Neuronal stem cell (in vitro differentiated cells): ENCODE results near the gene RFLNA.

Experiments used
- DNase-seq: peaks from one replicate; pipeline ENCODE4 v3.0.0-alpha.2; 2013; ENCODE audit warnings: low spot score
- H2AFZ ChIP-seq: one replicate; pipeline ENCODE4 v1.6.1; 2013; ENCODE audit warnings: mild to moderate bottlenecking, low read length, inconsistent platforms
- H2AK5ac ChIP-seq: 2 replicates; pipeline ENCODE4 v1.6.1; 2013; ENCODE audit warnings: low read depth, mild to moderate bottlenecking, inconsistent platforms, low read length, moderate library complexity, mixed read lengths
- H2BK120ac ChIP-seq: 2 replicates; pipeline ENCODE4 v1.6.1; 2013; ENCODE audit warnings: low read depth, mild to moderate bottlenecking, inconsistent platforms, low read length, moderate library complexity, mixed read lengths
- H2BK12ac ChIP-seq: one replicate; pipeline ENCODE4 v1.6.1; 2013; ENCODE audit warnings: low read length, inconsistent platforms
- H2BK15ac ChIP-seq: 2 replicates; pipeline ENCODE4 v1.6.1; 2013; ENCODE audit warnings: mild to moderate bottlenecking, low read length, inconsistent platforms, mixed read lengths
- H2BK5ac ChIP-seq: one replicate; pipeline ENCODE4 v1.6.1; 2013; ENCODE audit warnings: inconsistent platforms, mild to moderate bottlenecking, low read length, moderate library complexity
- H3K14ac ChIP-seq: one replicate; pipeline ENCODE4 v1.6.1; 2013; ENCODE audit warnings: low read length, inconsistent platforms
- H3K18ac ChIP-seq: 2 replicates; pipeline ENCODE4 v1.6.1; 2013; ENCODE audit warnings: low read length, inconsistent platforms
- H3K23ac ChIP-seq: 2 replicates; pipeline ENCODE4 v1.6.1; 2013; ENCODE audit warnings: low read depth, mild to moderate bottlenecking, mixed read lengths, low read length, inconsistent platforms; ENCODE audit not compliant: poor library complexity
- H3K27ac ChIP-seq: replicated peaks from 3 replicates; pipeline ENCODE4 v1.5.1; 2013; ENCODE audit warnings: low read length, inconsistent platforms
- H3K27me3 ChIP-seq, 3 experiments: 2 replicates each; pipeline ENCODE4 v1.6.1; 2013; ENCODE audit warnings: low read length in 3 of 3, mild to moderate bottlenecking in 2 of 3, inconsistent platforms in 1 of 3, low read depth in 1 of 3, mixed read lengths in 1 of 3, moderate library complexity in 1 of 3; ENCODE audit not compliant: control insufficient read depth in 3 of 3, insufficient read depth in 3 of 3
- H3K36me3 ChIP-seq, 2 donors: replicated peaks in 1 of 2; 2 replicates each; pipeline ENCODE4 v1.6.1; 2013; ENCODE audit warnings: low read length in 2 of 2; ENCODE audit not compliant: control insufficient read depth in 2 of 2, insufficient read depth in 2 of 2
- H3K4ac ChIP-seq: 2 replicates; pipeline ENCODE4 v1.6.1; 2013; ENCODE audit warnings: inconsistent platforms, mild to moderate bottlenecking, low read length, moderate library complexity
- H3K4me1 ChIP-seq, 2 donors: 1 replicate in 1 of 2; 2 replicates in 1 of 2; pipeline ENCODE4 v1.6.1; 2013; ENCODE audit warnings: low read length in 2 of 2, low read depth in 1 of 2; ENCODE audit not compliant: control insufficient read depth in 2 of 2, insufficient read depth in 1 of 2
- H3K4me2 ChIP-seq: one replicate; pipeline ENCODE4 v1.6.1; 2013; ENCODE audit warnings: mild to moderate bottlenecking, low read length, inconsistent platforms; ENCODE audit not compliant: insufficient read depth, poor library complexity, severe bottlenecking
- H3K4me3 ChIP-seq, 2 donors: 2 replicates each; pipeline ENCODE4 v1.5.1; 2013; ENCODE audit warnings: low read length in 2 of 2, mild to moderate bottlenecking in 2 of 2, inconsistent platforms in 1 of 2, moderate library complexity in 1 of 2
- H3K79me1 ChIP-seq: one replicate; pipeline ENCODE4 v1.6.1; 2013; ENCODE audit warnings: low read depth, mild to moderate bottlenecking, inconsistent platforms, low read length, moderate library complexity
- H3K9ac ChIP-seq: one replicate; pipeline ENCODE4 v1.6.1; 2013; ENCODE audit warnings: mild to moderate bottlenecking, low read depth, low read length, inconsistent platforms; ENCODE audit not compliant: poor library complexity
- H3K9me3 ChIP-seq, 2 donors: replicated peaks in 1 of 2; 2 replicates each; pipeline versions ENCODE3 to v1.6.1; 2013; ENCODE audit warnings: low read length in 2 of 2, mild to moderate bottlenecking in 2 of 2, inconsistent platforms in 1 of 2, low read depth in 1 of 2, mixed read lengths in 1 of 2, moderate library complexity in 1 of 2; ENCODE audit not compliant: control insufficient read depth in 2 of 2, insufficient read depth in 1 of 2
- H4K8ac ChIP-seq: one replicate; pipeline ENCODE4 v1.6.1; 2013; ENCODE audit warnings: low read depth, mild to moderate bottlenecking, inconsistent platforms, low read length, moderate library complexity
- H4K91ac ChIP-seq: one replicate; pipeline ENCODE4 v1.6.1; 2013; ENCODE audit warnings: low read length, low read depth, mild to moderate bottlenecking, inconsistent platforms; ENCODE audit not compliant: poor library complexity
- WGBS, 2 donors: extraction: QIAGEN DNeasy Blood & Tissue Kit; methylation state at CpG; one replicate each; pipeline ENCODE4 v1.1.7; 2013; ENCODE audit warnings: missing lambda C conversion rate in 2 of 2, mixed read lengths in 1 of 2; ENCODE audit not compliant: insufficient read length in 2 of 2, insufficient replicate concordance in 1 of 2; ENCODE audit errors: extremely low coverage in 2 of 2; 5-methylcytosine and 5-hydroxymethylcytosine counted together

RFLNA gene

GRCh38 chr12:124338876-124339603 is 44.1 kb downstream of the RFLNA start:
- H3K9ac ChIP-seq, result no peak overlapping the region
- H3K27me3 ChIP-seq, result no peaks in the 10 kb centered on the region
- WGBS, 2 donors, result 100% methylated on average over 1 of the region's 3 CpGs; no CpG with 5 or more reads in 1 of the 2 donors
- no peak overlapping the region for H3K4me2 ChIP-seq
- H3K18ac ChIP-seq, result no peak overlapping the region
- peaks cover 5% of the 10 kb centered on the region for H3K79me1 ChIP-seq
- H4K8ac ChIP-seq, result no peak overlapping the region
- H2BK5ac ChIP-seq, result no peak overlapping the region
- H2AFZ ChIP-seq, result no peak overlapping the region
- H2BK12ac ChIP-seq, result no peak overlapping the region
- no peak overlapping the region for H2BK15ac ChIP-seq
- H3K27ac ChIP-seq, result no peak overlapping the region
- H3K14ac ChIP-seq, result no peak overlapping the region
- H4K91ac ChIP-seq, result no peak overlapping the region
- H2BK120ac ChIP-seq, result no peak overlapping the region
- H3K4ac ChIP-seq, result no peak overlapping the region
- DNase-seq, result no peak
- H3K23ac ChIP-seq, result no peak overlapping the region
- H3K36me3 ChIP-seq, result peaks cover 36 to 66% of the 10 kb centered on the region in 2 donors
- H3K4me1 ChIP-seq, result peaks cover 6 to 13% of the 10 kb centered on the region in 2 donors
- no peak overlapping the region for H2AK5ac ChIP-seq
- peaks cover 0 to 3% of the 10 kb centered on the region in 2 donors for H3K9me3 ChIP-seq
- H3K4me3 ChIP-seq, result no peak overlapping the region

- Histone ChIP-seq H2BK120ac (no peak overlapping the region), H4K8ac (peak overlapping the region; percentile 17), H2BK15ac (no peak overlapping the region), H2BK12ac (no peak overlapping the region), H3K79me1 (peaks cover 5% of the 10 kb centered on the region), H3K27ac (no peak overlapping the region), H2AK5ac (no peak overlapping the region), H3K14ac (no peak overlapping the region), H3K9me3 (peaks cover 0 to 3% of the 10 kb centered on the region in 2 donors), H3K4me1 (peaks cover 1 to 8% of the 10 kb centered on the region in 2 donors), H3K9ac (no peak overlapping the region), H3K23ac (peak overlapping the region; percentile 43), H3K4me2 (no peak overlapping the region), H2BK5ac (no peak overlapping the region), H3K4ac (no peak overlapping the region), H3K4me3 (no peak overlapping the region), H3K18ac (peak overlapping the region; percentile 28), H2AFZ (no peak overlapping the region), H4K91ac (no peak overlapping the region), H3K27me3 (no peaks in the 10 kb centered on the region), H3K36me3 (peaks cover 39 to 63% of the 10 kb centered on the region in 2 donors)
- no CpG with 5 or more reads among the region's 42 CpGs for WGBS, 2 donors
- no peak for DNase-seq
Measured at GRCh38 chr12:124340080-124340900, 45.4 kb downstream of the RFLNA start.

- no peak overlapping the region for H2BK15ac ChIP-seq
- peak overlapping the region; percentile 65 for H4K8ac ChIP-seq
- H3K27me3 ChIP-seq, result no peaks in the 10 kb centered on the region
- H4K91ac ChIP-seq, result peak overlapping the region; percentile 92
- no peak overlapping the region for H2AFZ ChIP-seq
- peaks cover 41 to 63% of the 10 kb centered on the region in 2 donors for H3K36me3 ChIP-seq
- no peak overlapping the region for H3K27ac ChIP-seq
- H3K4me1 ChIP-seq, result peaks cover 0 to 3% of the 10 kb centered on the region in 2 donors
- WGBS, 2 donors, result no CpG with 5 or more reads among the region's 27 CpGs
- H3K4me2 ChIP-seq, result no peak overlapping the region
- H3K4me3 ChIP-seq, result no peak overlapping the region
- no peak overlapping the region for H2BK5ac ChIP-seq
- H3K18ac ChIP-seq, result peak overlapping the region; percentile 76
- no peak overlapping the region for H2AK5ac ChIP-seq
- H3K9me3 ChIP-seq, result peaks cover 0 to 3% of the 10 kb centered on the region in 2 donors
- peak overlapping the region; percentile 66 for H3K4ac ChIP-seq
- no peak overlapping the region for H3K23ac ChIP-seq
- peak overlapping the region; percentile 73 for H2BK12ac ChIP-seq
- no peak for DNase-seq
- H2BK120ac ChIP-seq, result no peak overlapping the region
- H3K9ac ChIP-seq, result peak overlapping the region; percentile 70
- peaks cover 5% of the 10 kb centered on the region for H3K79me1 ChIP-seq
- H3K14ac ChIP-seq, result peak overlapping the region; percentile 56
Measured at GRCh38 chr12:124341645-124342069, 46.8 kb downstream of the RFLNA start.

- peak overlapping the region; percentile 84 for H2AK5ac ChIP-seq
- peaks cover 49 to 78% of the 10 kb centered on the region in 2 donors for H3K36me3 ChIP-seq
- H2BK120ac ChIP-seq, result no peak overlapping the region
Measured at GRCh38 chr12:124344022-124344421, 49.1 kb downstream of the RFLNA start.

More at GRCh38 chr12:124344022-124344421, 49.1 kb downstream of the RFLNA start:
- Histone ChIP-seq H3K79me1 (peaks cover 15% of the 10 kb centered on the region), H3K4me2 (no peak overlapping the region), H3K4me1 (peaks cover 0 to 3% of the 10 kb centered on the region in 2 donors), H3K27me3 (no peaks in the 10 kb centered on the region), H3K4me3 (no peak overlapping the region), H3K14ac (no peak overlapping the region), H2BK15ac (no peak overlapping the region), H4K91ac (no peak overlapping the region), H2AFZ (no peak overlapping the region), H3K4ac (no peak overlapping the region), H3K9ac (peak overlapping the region; percentile 44), H3K23ac (peak overlapping the region; percentile 43), H2BK12ac (no peak overlapping the region), H3K18ac (peak overlapping the region; percentile 64), H4K8ac (no peak overlapping the region), H2BK5ac (no peak overlapping the region), H3K27ac (no peak overlapping the region), H3K9me3 (peaks cover 0 to 3% of the 10 kb centered on the region in 2 donors)
- no peak for DNase-seq
- no CpG with 5 or more reads among the region's 9 CpGs for WGBS, 2 donors
